ENCODE measurements around the gene CEP85L. TPM values are rescaled to one million over a fixed set of nuclear protein-coding genes. Genes with fewer than 3 reads are reported as not detected.

Gene CEP85L
- polyA plus RNA-seq, 1 experiment: 7.4 TPM

- Histone ChIP-seq H3K27me3 (ENCODE audit: control insufficient read depth, insufficient read depth, low read length) (no peaks in the 10 kb centered on the region), H3K27ac (ENCODE audit: low read depth, low read length) (no peak overlapping the region), H3K9me3 (ENCODE audit: control insufficient read depth, insufficient read depth, low read length) (peaks cover under 1% of the 10 kb centered on the region), H3K4me3 (ENCODE audit: low read depth, low read length) (no peak overlapping the region)
- POLR2A ChIA-PET: no interaction called here
- TF ChIP-seq CTCF (IDR thresholded peaks at IDR 0.05; ENCODE audit: low read depth, low read length): no peak
- CTCF ChIA-PET: no interaction called here
- no peak for DNase-seq (ENCODE audit: low read depth, low spot score)
Observed at GRCh38 chr6:118630923-118631322, 20.5 kb downstream of the CEP85L start.

GRCh38 chr6:118630067-118630466, 21.3 kb downstream of the CEP85L start:
- CTCF ChIA-PET: interaction anchor here (1.6 kb wide), 1 partner anchor 11 kb away, joined by 4 read pairs; no protein-coding TSS in a partner anchor
- Histone ChIP-seq H3K9me3 (ENCODE audit: control insufficient read depth, insufficient read depth, low read length) (peaks cover 5% of the 10 kb centered on the region), H3K4me3 (ENCODE audit: low read depth, low read length) (no peak overlapping the region), H3K27me3 (ENCODE audit: control insufficient read depth, insufficient read depth, low read length) (no peaks in the 10 kb centered on the region), H3K27ac (ENCODE audit: low read depth, low read length) (no peak overlapping the region)
- no peak for TF ChIP-seq CTCF (IDR thresholded peaks at IDR 0.05; ENCODE audit: low read depth, low read length)
- DNase-seq (ENCODE audit: low read depth, low spot score): no peak
- POLR2A ChIA-PET: no interaction called here

GRCh38 chr6:118627724-118628123, 23.7 kb downstream of the CEP85L start:
- CTCF ChIA-PET: interaction anchor here (1.6 kb wide), 1 partner anchor 344 kb away, joined by 4 read pairs; no protein-coding TSS in a partner anchor
- no peak overlapping the region for H3K4me3 ChIP-seq (ENCODE audit: low read depth, low read length)
- H3K27me3 ChIP-seq (ENCODE audit: control insufficient read depth, insufficient read depth, low read length): no peaks in the 10 kb centered on the region
- POLR2A ChIA-PET: interaction anchor here (0.7 kb wide), 1 partner anchor 626 kb away, joined by 7 read pairs; no protein-coding TSS in a partner anchor
- no peak for TF ChIP-seq CTCF (IDR thresholded peaks at IDR 0.05; ENCODE audit: low read depth, low read length)
- peaks cover 5% of the 10 kb centered on the region; the same call in 1 of the 2 replicates for H3K9me3 ChIP-seq (ENCODE audit: control insufficient read depth, insufficient read depth, low read length)
- no peak overlapping the region for H3K27ac ChIP-seq (ENCODE audit: low read depth, low read length)
- no peak for DNase-seq (ENCODE audit: low read depth, low spot score)

GRCh38 chr6:118625833-118626232, 25.6 kb downstream of the CEP85L start:
- Histone ChIP-seq H3K4me3 (ENCODE audit: low read depth, low read length) (no peak overlapping the region), H3K27me3 (ENCODE audit: control insufficient read depth, insufficient read depth, low read length) (no peaks in the 10 kb centered on the region), H3K27ac (ENCODE audit: low read depth, low read length) (no peak overlapping the region), H3K9me3 (ENCODE audit: control insufficient read depth, insufficient read depth, low read length) (peaks cover 5% of the 10 kb centered on the region; the same call in 1 of the 2 replicates)
- CTCF ChIA-PET: no interaction called here
- POLR2A ChIA-PET: no interaction called here
- TF ChIP-seq CTCF (IDR thresholded peaks at IDR 0.05; ENCODE audit: low read depth, low read length): no peak
- no peak for DNase-seq (ENCODE audit: low read depth, low spot score)

- no peaks in the 10 kb centered on the region for H3K27me3 ChIP-seq (ENCODE audit: control insufficient read depth, insufficient read depth, low read length)
- H3K4me3 ChIP-seq (ENCODE audit: low read depth, low read length): no peak overlapping the region
- ChIA-PET CTCF (no interaction called here), POLR2A (no interaction called here)
- TF ChIP-seq CTCF (IDR thresholded peaks at IDR 0.05; ENCODE audit: low read depth, low read length): no peak
- DNase-seq (ENCODE audit: low read depth, low spot score): no peak
- no peak overlapping the region for H3K27ac ChIP-seq (ENCODE audit: low read depth, low read length)
- H3K9me3 ChIP-seq (ENCODE audit: control insufficient read depth, insufficient read depth, low read length): peaks cover 5% of the 10 kb centered on the region; the same call in 1 of the 2 replicates
Observed at GRCh38 chr6:118621799-118622470, 29.5 kb downstream of the CEP85L start.
